Stimulated activated CD4-positive, alpha-beta T cell treated with anti-CD3 and anti-CD28 coated beads, Interleukin-12 subunit alpha, Interleukin-12 subunit beta, amount 100 ng/mL, for 24 hours (primary cell): ENCODE data around the gene SLC35F3.
"Not testable (repeated sequence)": the region's sequence is repeated elsewhere in the genome, so short reads cannot be mapped to it uniquely, and the experiment has no call there.

ENCODE experiments used
- DNase-seq, 2 experiments: peaks; one replicate each; pipeline ENCODE4 v3.0.0-alpha.2; 2020; ENCODE audit warnings: low read depth in 2 of 2

SLC35F3 gene

GRCh38 chr1:233904633-233905415 is at the start of gene SLC35F3:
Gene SLC35F3 (plus strand): TSS chr1:233904676.
- no peak for DNase-seq

GRCh38 chr1:233859446-233859845 is 45.0 kb upstream of the SLC35F3 start:
- DNase-seq = no peak

- no peak for DNase-seq
These were observed 40.5 kb upstream of the SLC35F3 start for GRCh38 chr1:233863901-233864545.

GRCh38 chr1:233864578-233864977 is 39.9 kb upstream of the SLC35F3 start:
- no peak for DNase-seq

- no peak for DNase-seq
These were observed 39.3 kb upstream of the SLC35F3 start for GRCh38 chr1:233865216-233865615.

GRCh38 chr1:233865902-233866301 is 38.6 kb upstream of the SLC35F3 start:
- DNase-seq = no peak

- no peak for DNase-seq
These were observed 37.4 kb upstream of the SLC35F3 start for GRCh38 chr1:233867028-233867427.

GRCh38 chr1:233868461-233868860 is 36.0 kb upstream of the SLC35F3 start:
- no peak for DNase-seq

GRCh38 chr1:233869680-233870079 is 34.8 kb upstream of the SLC35F3 start:
- no peak for DNase-seq

- DNase-seq = no peak
These were observed 30.8 kb upstream of the SLC35F3 start for GRCh38 chr1:233873666-233874065.

GRCh38 chr1:233879841-233880240 is 24.6 kb upstream of the SLC35F3 start:
- DNase-seq = no peak

- DNase-seq = no peak
These were observed 20.8 kb upstream of the SLC35F3 start for GRCh38 chr1:233883671-233884070.

GRCh38 chr1:233884461-233885151 is 19.9 kb upstream of the SLC35F3 start:
- DNase-seq = no peak

- no peak for DNase-seq
These were observed 19.1 kb upstream of the SLC35F3 start for GRCh38 chr1:233885196-233885920.

GRCh38 chr1:233891151-233891550 is 13.3 kb upstream of the SLC35F3 start:
- not testable (repeated sequence) for DNase-seq

- no peak for DNase-seq
These were observed 6.9 kb upstream of the SLC35F3 start for GRCh38 chr1:233897325-233898162.

GRCh38 chr1:233901495-233901894 is 3.0 kb upstream of the SLC35F3 start:
- DNase-seq = no peak

GRCh38 chr1:233905416-233906051 is 1.1 kb downstream of the SLC35F3 start:
- no peak for DNase-seq

- DNase-seq = no peak
These were observed 2.7 kb downstream of the SLC35F3 start for GRCh38 chr1:233907151-233907550.

- no peak for DNase-seq
These were observed 3.6 kb downstream of the SLC35F3 start for GRCh38 chr1:233908092-233908491.

- DNase-seq = no peak
These were observed 4.7 kb downstream of the SLC35F3 start for GRCh38 chr1:233909195-233909594.
